ENCODE measurements around the gene ETV2. TPM values are rescaled to one million over a fixed set of nuclear protein-coding genes. Genes with fewer than 3 reads are reported as not detected.

Gene ETV2
- total RNA-seq, 1 experiment from 2014 or later = 1.5 TPM

DNA sequence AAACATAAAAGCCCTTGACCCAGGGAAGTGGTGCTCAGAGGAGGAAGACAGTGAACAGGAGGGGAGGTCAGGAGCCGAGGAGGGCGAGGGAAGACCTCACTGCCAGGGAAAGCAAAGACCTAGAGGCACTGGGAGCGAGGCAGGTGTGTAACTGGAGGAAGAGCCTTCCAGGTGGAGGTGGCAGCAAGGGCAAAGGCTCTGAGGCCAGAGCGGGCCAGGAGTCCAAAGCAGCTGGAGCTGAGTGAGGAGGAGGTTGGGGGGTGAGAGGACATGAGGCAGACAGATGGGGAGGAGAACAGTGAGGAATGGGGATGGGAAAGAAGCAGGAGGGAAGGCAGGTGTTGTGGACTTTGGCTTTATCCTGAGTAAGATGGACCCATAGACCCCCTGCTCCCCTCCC is 28.4 kb downstream of the ETV2 start (continued):
- TF ChIP-seq ZBTB33 (IDR thresholded peaks at IDR 0.05; ENCODE audit: extremely low read depth, insufficient replicate concordance, low read length) (no peak), TCF7L2 (IDR thresholded peaks at IDR 0.05; ENCODE audit: borderline replicate concordance, extremely low read depth, insufficient read depth, insufficient read length) (no peak), POLR2A (IDR thresholded peaks at IDR 0.05; ENCODE audit: borderline replicate concordance, extremely low read depth, insufficient read depth, insufficient read length) (no peak), YY1 (IDR thresholded peaks at IDR 0.05; ENCODE audit: extremely low read depth, insufficient replicate concordance, low read depth, low read length) (no peak), ZNF274 (IDR thresholded peaks at IDR 0.05; ENCODE audit: low read depth, low read length) (no peak)
- TF ChIP-seq, protein P1, sequence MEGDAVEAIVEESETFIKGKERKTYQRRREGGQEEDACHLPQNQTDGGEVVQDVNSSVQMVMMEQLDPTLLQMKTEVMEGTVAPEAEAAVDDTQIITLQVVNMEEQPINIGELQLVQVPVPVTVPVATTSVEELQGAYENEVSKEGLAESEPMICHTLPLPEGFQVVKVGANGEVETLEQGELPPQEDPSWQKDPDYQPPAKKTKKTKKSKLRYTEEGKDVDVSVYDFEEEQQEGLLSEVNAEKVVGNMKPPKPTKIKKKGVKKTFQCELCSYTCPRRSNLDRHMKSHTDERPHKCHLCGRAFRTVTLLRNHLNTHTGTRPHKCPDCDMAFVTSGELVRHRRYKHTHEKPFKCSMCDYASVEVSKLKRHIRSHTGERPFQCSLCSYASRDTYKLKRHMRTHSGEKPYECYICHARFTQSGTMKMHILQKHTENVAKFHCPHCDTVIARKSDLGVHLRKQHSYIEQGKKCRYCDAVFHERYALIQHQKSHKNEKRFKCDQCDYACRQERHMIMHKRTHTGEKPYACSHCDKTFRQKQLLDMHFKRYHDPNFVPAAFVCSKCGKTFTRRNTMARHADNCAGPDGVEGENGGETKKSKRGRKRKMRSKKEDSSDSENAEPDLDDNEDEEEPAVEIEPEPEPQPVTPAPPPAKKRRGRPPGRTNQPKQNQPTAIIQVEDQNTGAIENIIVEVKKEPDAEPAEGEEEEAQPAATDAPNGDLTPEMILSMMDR (IDR thresholded peaks at IDR 0.05 in 2 of 3, conservative IDR thresholded peaks at IDR 0.05 in 1 of 3; ENCODE audit: borderline replicate concordance in 1 of 3, insufficient read depth in 1 of 3, low read depth in 2 of 3, low read length in 2 of 3) = no peak
- TF ChIP-seq, protein P2, sequence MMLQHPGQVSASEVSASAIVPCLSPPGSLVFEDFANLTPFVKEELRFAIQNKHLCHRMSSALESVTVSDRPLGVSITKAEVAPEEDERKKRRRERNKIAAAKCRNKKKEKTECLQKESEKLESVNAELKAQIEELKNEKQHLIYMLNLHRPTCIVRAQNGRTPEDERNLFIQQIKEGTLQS (IDR thresholded peaks at IDR 0.05) = no peak

DNA sequence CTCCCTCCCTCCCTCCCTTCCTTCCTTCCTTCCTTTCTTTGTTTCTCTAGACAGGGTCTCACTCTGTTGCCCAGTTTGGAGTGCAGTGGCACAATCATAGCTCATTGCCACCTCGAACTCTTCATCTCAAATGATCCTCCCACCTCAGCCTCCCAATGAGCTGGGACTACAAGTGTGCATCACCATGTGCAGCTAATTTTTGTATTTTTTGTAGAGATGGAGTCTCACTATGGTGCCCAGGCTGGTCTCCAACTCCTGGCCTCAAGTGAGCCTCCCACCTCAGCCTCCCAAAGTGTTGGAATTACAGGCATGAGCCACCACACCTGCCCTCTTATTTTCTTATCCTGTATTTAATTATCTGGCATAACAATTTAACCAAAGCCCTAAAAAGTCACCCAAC is 29.1 kb downstream of the ETV2 start:
- H3K36me3 ChIP-seq (ENCODE audit: control insufficient read depth in 1 of 2, insufficient read depth in 2 of 2, low read length in 2 of 2) = no peaks in the 10 kb centered on the region
- H3K9me3 ChIP-seq (ENCODE audit: control insufficient read depth in 1 of 2, insufficient read depth in 1 of 2, low read depth in 1 of 2, low read length in 2 of 2) = no peaks in the 10 kb centered on the region
- no peak overlapping the region for H3K4me2 ChIP-seq (ENCODE audit: low read length)
- H3K9me2 ChIP-seq (ENCODE audit: insufficient read depth) = no peaks in the 10 kb centered on the region
- H4K20me1 ChIP-seq (ENCODE audit: insufficient read depth) = no peaks in the 10 kb centered on the region
- no TSS peak for BruUV-seq (replicated peaks)
- no peak overlapping the region for H3K9ac ChIP-seq (ENCODE audit: low read length)
- H3K27ac ChIP-seq (ENCODE audit: low read depth, low read length) = no peak overlapping the region
- ATAC-seq = no peak
- peaks cover 2 to 17% of the 10 kb centered on the region in 2 experiments; a peak in 2 of 4 replicates for H3K4me1 ChIP-seq (ENCODE audit: control insufficient read depth in 1 of 2, insufficient read depth in 2 of 2, low read length in 2 of 2)
- H3K4me3 ChIP-seq (replicated peaks in 1 of 2; ENCODE audit: low read depth in 1 of 2, low read length in 2 of 2) = no peak overlapping the region
- H3K79me2 ChIP-seq (ENCODE audit: insufficient read depth, low read length) = no peaks in the 10 kb centered on the region
- intact Hi-C loops (cut with micrococcal nuclease) = no loop called here
- DNase-seq (ENCODE audit: low read depth, low spot score) = no peak
- ChIA-PET RAD21 (ENCODE audit: low non-redundant PET in 1 of 2, low total read pairs in 2 of 2, uncharacterized antibody in 2 of 2, unreplicated experiment in 2 of 2) (no interaction called here), CTCF (no interaction called here), POLR2A (interaction anchor here (0.7 kb wide), 1 partner anchor 23 kb away, joined by 4 read pairs; the partner anchor contains the start of gene COX6B1)
- H2AFZ ChIP-seq (ENCODE audit: low read depth, low read length, poor library complexity, severe bottlenecking) = no peak overlapping the region
- H3K27me3 ChIP-seq (ENCODE audit: insufficient read depth, low read length) = peaks cover 5% of the 10 kb centered on the region; the same call in 1 of the 2 replicates
- TF ChIP-seq RAD21 (IDR thresholded peaks at IDR 0.05; ENCODE audit: low read depth) = no peak
- TF ChIP-seq JUND (IDR thresholded peaks at IDR 0.05) = no peak
- TF ChIP-seq POLR2AphosphoS5 (IDR thresholded peaks at IDR 0.05; ENCODE audit: low read depth, low read length) = no peak
- no peak for TF ChIP-seq SP1 (IDR thresholded peaks at IDR 0.05; ENCODE audit: low read depth)
- TF ChIP-seq CBX3 (IDR thresholded peaks at IDR 0.05; ENCODE audit: low read depth) = no peak
- no peak for TF ChIP-seq CEBPB (IDR thresholded peaks at IDR 0.05; ENCODE audit: low read depth)
- TF ChIP-seq MAX (IDR thresholded peaks at IDR 0.05) = no peak
- TF ChIP-seq, protein P1 (IDR thresholded peaks at IDR 0.05 in 2 of 3, conservative IDR thresholded peaks at IDR 0.05 in 1 of 3; ENCODE audit: borderline replicate concordance in 1 of 3, insufficient read depth in 1 of 3, low read depth in 2 of 3, low read length in 2 of 3) = no peak
- no peak for TF ChIP-seq FOSL1 (IDR thresholded peaks at IDR 0.05; ENCODE audit: low read depth)

Measured in HCT116 (cell line).